ENCODE measurements around the gene NDUFS7. TPM values are rescaled to one million over a fixed set of nuclear protein-coding genes. Genes with fewer than 3 reads are reported as not detected.

Gene NDUFS7
- total RNA-seq, 1 experiment from 2014 or later = 83.9 TPM

GRCh38 chr19:1366296-1366695 is 17.4 kb upstream of the NDUFS7 start:
- peaks cover 29 to 88% (median 83%) of the 10 kb centered on the region in 3 experiments for H3K36me3 Mint-ChIP-seq (ENCODE audit: insufficient read depth in 1 of 3, low read depth in 3 of 3)
- no peaks in the 10 kb centered on the region for H3K9me3 Mint-ChIP-seq
- H4K91ac ChIP-seq (ENCODE audit: insufficient read length, low read depth, low read length) = no peak overlapping the region
- no peaks in the 10 kb centered on the region for H3K79me1 ChIP-seq (ENCODE audit: insufficient read depth, low read depth, low read length, poor library complexity, severe bottlenecking)
- H3K14ac ChIP-seq (ENCODE audit: insufficient read depth, low read length) = no peak overlapping the region
- no peak overlapping the region for H3K4ac ChIP-seq (ENCODE audit: low read depth, low read length)
- H4K8ac ChIP-seq (replicated peaks; ENCODE audit: insufficient read length, low read depth, low read length) = no peak overlapping the region
- no peak overlapping the region for H2BK5ac ChIP-seq (ENCODE audit: insufficient read length, low read length)
- no CpG with 5 or more reads among the region's 10 CpGs for WGBS (ENCODE audit: extremely low coverage, insufficient read length, low lambda C conversion rate)
- H3K79me2 ChIP-seq (ENCODE audit: insufficient read depth, low read length) = no peaks in the 10 kb centered on the region
- H2BK12ac ChIP-seq (ENCODE audit: insufficient read length, low read depth, low read length) = no peak overlapping the region
- H3K27me3 ChIP-seq (ENCODE audit: insufficient read depth, low read length) = no peaks in the 10 kb centered on the region
- no peak overlapping the region for H3K56ac ChIP-seq (ENCODE audit: insufficient read length, low read depth, low read length)
- no peaks in the 10 kb centered on the region for H3K9me3 ChIP-seq (ENCODE audit: control insufficient read depth, low read depth, low read length)
- H4K5ac ChIP-seq (ENCODE audit: insufficient read length, low read depth, low read length) = no peak overlapping the region
- H3K9ac ChIP-seq (ENCODE audit: extremely low read depth, insufficient read length, low read length) = no peak overlapping the region
- H2BK20ac ChIP-seq (ENCODE audit: low read depth, low read length, poor library complexity, severe bottlenecking) = no peak overlapping the region
- H3K27ac Mint-ChIP-seq = no peak overlapping the region
- no peak overlapping the region for H2BK120ac ChIP-seq (ENCODE audit: low read depth, low read length, poor library complexity, severe bottlenecking)
- DNase-seq = no peak
- H3K23me2 ChIP-seq (ENCODE audit: insufficient read length, low read depth, low read length, poor library complexity, severe bottlenecking) = no peaks in the 10 kb centered on the region
- H3K4me1 Mint-ChIP-seq = peaks cover 0 to 7% of the 10 kb centered on the region in 2 experiments; a peak in 2 of 4 replicates
- H2AK5ac ChIP-seq (ENCODE audit: insufficient read length, low read length) = no peak overlapping the region
- no peak for TF ChIP-seq CTCF (conservative IDR thresholded peaks at IDR 0.05)
- H4K20me1 ChIP-seq (ENCODE audit: control insufficient read depth, insufficient read depth, insufficient read length) = no peaks in the 10 kb centered on the region
- H3K27ac ChIP-seq (ENCODE audit: insufficient read length, low read depth, low read length) = no peak overlapping the region
- no peak overlapping the region for H3K23ac ChIP-seq (ENCODE audit: insufficient read length, low read depth, low read length)
- no peaks in the 10 kb centered on the region for H3K27me3 Mint-ChIP-seq (ENCODE audit: low read depth)
- no peak overlapping the region for H2AFZ ChIP-seq (ENCODE audit: low read length)
- H3T11ph ChIP-seq (ENCODE audit: low read length) = no peak overlapping the region
- H3K4me3 Mint-ChIP-seq = no peak overlapping the region
- H2BK15ac ChIP-seq (ENCODE audit: low read depth, low read length) = no peak overlapping the region
- no peak overlapping the region for H3K18ac ChIP-seq (ENCODE audit: insufficient read length, low read depth, low read length)
- no peaks in the 10 kb centered on the region for H3K4me1 ChIP-seq (ENCODE audit: insufficient read depth, low read length)
- H3K4me2 ChIP-seq (ENCODE audit: insufficient read depth, insufficient read length, low read length) = no peak overlapping the region
